ENCODE data around the gene ZNF709.
"Not testable (repeated sequence)": the region's sequence is repeated elsewhere in the genome, so short reads cannot be mapped to it uniquely, and the experiment has no call there.

ZNF709 gene

GRCh38 chr19:12465211-12465610, 19.4 kb downstream of the ZNF709 start:
- Histone ChIP-seq H3K79me2 (ENCODE audit: low read length) (no peaks in the 10 kb centered on the region), H3K27me3 (ENCODE audit: low read depth, low read length) (no peaks in the 10 kb centered on the region), H3K9me3 (ENCODE audit: insufficient read depth, low read length) (peaks cover 26% of the 10 kb centered on the region), H3K36me3 (replicated peaks; ENCODE audit: low read depth, low read length) (peaks cover 40% of the 10 kb centered on the region), H3K4me1 (ENCODE audit: low read length) (no peaks in the 10 kb centered on the region), H2AFZ (ENCODE audit: low read depth, low read length) (no peak overlapping the region), H3K4me2 (ENCODE audit: low read length) (no peak overlapping the region), H3K4me3 (ENCODE audit: low read length) (no peak overlapping the region), H3K9ac (ENCODE audit: low read length) (no peak overlapping the region), H3K27ac (ENCODE audit: low read length) (no peak overlapping the region), H4K20me1 (ENCODE audit: insufficient read depth, low read length) (no peaks in the 10 kb centered on the region)
- TF ChIP-seq, protein P1, sequence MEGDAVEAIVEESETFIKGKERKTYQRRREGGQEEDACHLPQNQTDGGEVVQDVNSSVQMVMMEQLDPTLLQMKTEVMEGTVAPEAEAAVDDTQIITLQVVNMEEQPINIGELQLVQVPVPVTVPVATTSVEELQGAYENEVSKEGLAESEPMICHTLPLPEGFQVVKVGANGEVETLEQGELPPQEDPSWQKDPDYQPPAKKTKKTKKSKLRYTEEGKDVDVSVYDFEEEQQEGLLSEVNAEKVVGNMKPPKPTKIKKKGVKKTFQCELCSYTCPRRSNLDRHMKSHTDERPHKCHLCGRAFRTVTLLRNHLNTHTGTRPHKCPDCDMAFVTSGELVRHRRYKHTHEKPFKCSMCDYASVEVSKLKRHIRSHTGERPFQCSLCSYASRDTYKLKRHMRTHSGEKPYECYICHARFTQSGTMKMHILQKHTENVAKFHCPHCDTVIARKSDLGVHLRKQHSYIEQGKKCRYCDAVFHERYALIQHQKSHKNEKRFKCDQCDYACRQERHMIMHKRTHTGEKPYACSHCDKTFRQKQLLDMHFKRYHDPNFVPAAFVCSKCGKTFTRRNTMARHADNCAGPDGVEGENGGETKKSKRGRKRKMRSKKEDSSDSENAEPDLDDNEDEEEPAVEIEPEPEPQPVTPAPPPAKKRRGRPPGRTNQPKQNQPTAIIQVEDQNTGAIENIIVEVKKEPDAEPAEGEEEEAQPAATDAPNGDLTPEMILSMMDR (IDR thresholded peaks at IDR 0.05; ENCODE audit: low read depth, low read length), result no peak
- TF ChIP-seq EZH2phosphoT487 (IDR thresholded peaks at IDR 0.05; ENCODE audit: low read depth), result no peak

GRCh38 chr19:12464769-12465168, 19.8 kb downstream of the ZNF709 start:
- Histone ChIP-seq H3K9ac (ENCODE audit: low read length) (no peak overlapping the region), H3K4me1 (ENCODE audit: low read length) (no peaks in the 10 kb centered on the region), H3K79me2 (ENCODE audit: low read length) (no peaks in the 10 kb centered on the region), H3K4me3 (ENCODE audit: low read length) (no peak overlapping the region), H3K36me3 (replicated peaks; ENCODE audit: low read depth, low read length) (peaks cover 36% of the 10 kb centered on the region), H3K9me3 (ENCODE audit: insufficient read depth, low read length) (peaks cover 23% of the 10 kb centered on the region), H2AFZ (ENCODE audit: low read depth, low read length) (no peak overlapping the region), H3K27me3 (ENCODE audit: low read depth, low read length) (no peaks in the 10 kb centered on the region), H3K4me2 (ENCODE audit: low read length) (no peak overlapping the region), H3K27ac (ENCODE audit: low read length) (no peak overlapping the region), H4K20me1 (ENCODE audit: insufficient read depth, low read length) (no peaks in the 10 kb centered on the region)
- no peak for TF ChIP-seq EZH2phosphoT487 (IDR thresholded peaks at IDR 0.05; ENCODE audit: low read depth)
- TF ChIP-seq, protein P1 (IDR thresholded peaks at IDR 0.05; ENCODE audit: low read depth, low read length), result no peak

GRCh38 chr19:12464139-12464538, 20.5 kb downstream of the ZNF709 start:
- not testable (repeated sequence) for H4K20me1 ChIP-seq (ENCODE audit: insufficient read depth, low read length); H3K27me3 ChIP-seq (ENCODE audit: low read depth, low read length); H3K9ac ChIP-seq (ENCODE audit: low read length); H3K4me3 ChIP-seq (ENCODE audit: low read length); H3K4me2 ChIP-seq (ENCODE audit: low read length); H3K79me2 ChIP-seq (ENCODE audit: low read length); H2AFZ ChIP-seq (ENCODE audit: low read depth, low read length); H3K4me1 ChIP-seq (ENCODE audit: low read length); H3K27ac ChIP-seq (ENCODE audit: low read length)
- Histone ChIP-seq H3K9me3 (ENCODE audit: insufficient read depth, low read length) (peaks cover 29% of the 10 kb centered on the region), H3K36me3 (replicated peaks; ENCODE audit: low read depth, low read length) (peaks cover 36% of the 10 kb centered on the region)

DNA sequence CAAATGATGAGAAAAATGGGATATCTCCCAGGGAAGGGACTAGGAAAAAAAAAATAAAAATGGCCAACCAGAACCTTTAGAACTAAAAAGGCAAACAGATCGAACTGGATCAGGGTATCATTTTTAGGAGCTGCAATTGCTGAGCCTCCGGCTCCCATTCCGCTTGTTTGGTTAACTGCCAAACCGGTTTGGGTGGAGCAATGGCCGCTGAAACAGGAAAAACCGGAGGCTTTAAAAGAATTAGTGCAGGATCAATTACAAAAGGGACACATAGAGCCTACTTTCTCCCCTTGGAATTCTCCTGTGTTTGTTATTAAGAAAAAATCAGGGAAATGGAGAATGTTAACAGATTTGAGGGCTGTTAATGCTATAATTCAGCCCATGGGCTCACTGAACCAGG, 31.1 kb downstream of the ZNF709 start:
- no peak overlapping the region for H2AFZ ChIP-seq (ENCODE audit: low read depth, low read length)
- peaks cover 8% of the 10 kb centered on the region; the same call in 1 of the 2 replicates for H3K4me1 ChIP-seq (ENCODE audit: low read length)
- H3K27me3 ChIP-seq (ENCODE audit: low read depth, low read length), result no peaks in the 10 kb centered on the region
- H3K79me2 ChIP-seq (ENCODE audit: low read length), result no peaks in the 10 kb centered on the region
- H3K27ac ChIP-seq (ENCODE audit: low read length), result no peak overlapping the region
- H3K9me3 ChIP-seq (ENCODE audit: insufficient read depth, low read length), result peaks cover 17% of the 10 kb centered on the region
- no peak overlapping the region for H3K4me2 ChIP-seq (ENCODE audit: low read length)
- H3K36me3 ChIP-seq (replicated peaks; ENCODE audit: low read depth, low read length), result peaks cover 17% of the 10 kb centered on the region
- H4K20me1 ChIP-seq (ENCODE audit: insufficient read depth, low read length), result no peaks in the 10 kb centered on the region
- no peak overlapping the region for H3K4me3 ChIP-seq (ENCODE audit: low read length)
- TF ChIP-seq EZH2phosphoT487 (IDR thresholded peaks at IDR 0.05; ENCODE audit: low read depth), result no peak
- TF ChIP-seq, protein P1 (IDR thresholded peaks at IDR 0.05; ENCODE audit: low read depth, low read length), result no peak
- no peak overlapping the region for H3K9ac ChIP-seq (ENCODE audit: low read length)

- H3K27ac ChIP-seq (ENCODE audit: low read length), result peak overlapping the region; percentile 41; the same call in 1 of the 2 replicates
- no peaks in the 10 kb centered on the region for H3K79me2 ChIP-seq (ENCODE audit: low read length)
- no peak overlapping the region for H2AFZ ChIP-seq (ENCODE audit: low read depth, low read length)
- no peak overlapping the region for H3K4me3 ChIP-seq (ENCODE audit: low read length)
- H3K4me2 ChIP-seq (ENCODE audit: low read length), result no peak overlapping the region
- H3K27me3 ChIP-seq (ENCODE audit: low read depth, low read length), result no peaks in the 10 kb centered on the region
- peaks cover 11% of the 10 kb centered on the region for H3K36me3 ChIP-seq (replicated peaks; ENCODE audit: low read depth, low read length)
- TF ChIP-seq EZH2phosphoT487 (IDR thresholded peaks at IDR 0.05; ENCODE audit: low read depth), result no peak
- TF ChIP-seq, protein P1 (IDR thresholded peaks at IDR 0.05; ENCODE audit: low read depth, low read length), result no peak
- no peak overlapping the region for H3K9ac ChIP-seq (ENCODE audit: low read length)
- H3K4me1 ChIP-seq (ENCODE audit: low read length), result peaks cover 8% of the 10 kb centered on the region; the same call in 1 of the 2 replicates
- no peaks in the 10 kb centered on the region for H4K20me1 ChIP-seq (ENCODE audit: insufficient read depth, low read length)
- H3K9me3 ChIP-seq (ENCODE audit: insufficient read depth, low read length), result peaks cover 17% of the 10 kb centered on the region
These were observed 33.8 kb downstream of the ZNF709 start for GRCh38 chr19:12450844-12451243.
